Neural cell (in vitro differentiated cells): Measurements from ENCODE around the gene RNF4. TPM values are rescaled to one million over a fixed set of nuclear protein-coding genes. Genes with fewer than 3 reads are reported as not detected.

ENCODE experiments used
- H2AFZ ChIP-seq: fragments of 200-600, 300-800 bp; sonication (generic), shearing (Covaris generic); 2 replicates; pipeline ENCODE4 v1.6.0; 2014; ENCODE audit warnings: low read depth, mild to moderate bottlenecking, antibody characterized with exemption, low read length, moderate library complexity
- H3F3A ChIP-seq: fragments of 200-600 bp; shearing (Covaris generic); 2 replicates; pipeline ENCODE4 v1.6.1; 2016; ENCODE audit warnings: mild to moderate bottlenecking, moderate library complexity, mixed read lengths, antibody characterized with exemption, low read length; ENCODE audit not compliant: insufficient read depth, poor library complexity, severe bottlenecking
- H3K27ac ChIP-seq: fragments of 200-600, 300-800 bp; sonication (generic), shearing (Covaris generic); 2 replicates; pipeline ENCODE4 v1.5.1; 2014; ENCODE audit warnings: mild to moderate bottlenecking, low read length, moderate library complexity
- H3K27me3 ChIP-seq: fragments of 300-800, 200-600 bp; sonication (generic), shearing (Covaris generic); 2 replicates; pipeline ENCODE4 v1.6.0; 2014; ENCODE audit warnings: mild to moderate bottlenecking, low read depth, low read length, moderate library complexity; ENCODE audit not compliant: insufficient read depth
- H3K36me3 ChIP-seq: fragments of 300-800, 200-600 bp; sonication (generic), shearing (Covaris generic); 2 replicates; pipeline ENCODE4 v1.5.1; 2014; ENCODE audit warnings: mild to moderate bottlenecking, antibody characterized with exemption, low read length, moderate library complexity; ENCODE audit not compliant: insufficient read depth
- H3K4me2 ChIP-seq: fragments of 300-800, 200-600 bp; sonication (generic), shearing (Covaris generic); 2 replicates; pipeline ENCODE4 v1.6.0; 2014; ENCODE audit warnings: mild to moderate bottlenecking, low read length
- H3K4me3 ChIP-seq: fragments of 300-800, 200-600 bp; sonication (generic), shearing (Covaris generic); 2 replicates; pipeline ENCODE4 v1.5.1; 2014; ENCODE audit warnings: mild to moderate bottlenecking, low read length, moderate library complexity
- H3K79me2 ChIP-seq: fragments of 200-600 bp; shearing (Covaris generic); replicated peaks from 2 replicates; pipeline ENCODE4 v1.6.0; 2014; ENCODE audit warnings: mild to moderate bottlenecking, low read length, moderate library complexity; ENCODE audit not compliant: insufficient read depth
- H3K9ac ChIP-seq: fragments of 300-800, 200-600 bp; sonication (generic), shearing (Covaris generic); 2 replicates; pipeline ENCODE4 v1.6.1; 2016; ENCODE audit warnings: mild to moderate bottlenecking, low read length, mixed read lengths
- H3K9me2 ChIP-seq: fragments of 200-600 bp; shearing (Covaris generic); 2 replicates; pipeline ENCODE4 v1.6.1; 2016; ENCODE audit warnings: mild to moderate bottlenecking, low read length, mixed read lengths; ENCODE audit not compliant: insufficient read depth
- H3K9me3 ChIP-seq: fragments of 200-600, 300-800 bp; sonication (generic), shearing (Covaris generic); 2 replicates; pipeline ENCODE4 v1.6.1; 2016; ENCODE audit warnings: mild to moderate bottlenecking, mixed run types, low read length, moderate library complexity, mixed read lengths
- H4K20me1 ChIP-seq: fragments of 200-600 bp; shearing (Covaris generic); 2 replicates; pipeline ENCODE4 v1.6.1; 2016; ENCODE audit warnings: mild to moderate bottlenecking, mixed run types; ENCODE audit not compliant: insufficient read depth
- CTCF ChIP-seq: fragments of 450-650 bp; IDR thresholded peaks from 2 replicates; pipeline ENCODE4 v1.5.1; 2014; ENCODE audit warnings: antibody characterized with exemption, mild to moderate bottlenecking, moderate library complexity; ENCODE audit not compliant: poor library complexity, severe bottlenecking
- EP300 ChIP-seq: fragments of 450-650 bp; conservative IDR thresholded peaks from 2 replicates; pipeline ENCODE4 v1.6.1; 2014; ENCODE audit warnings: antibody characterized with exemption, mild to moderate bottlenecking, moderate library complexity; ENCODE audit not compliant: poor library complexity, severe bottlenecking
- EZH2 ChIP-seq: fragments of 200-600, 300-800 bp; shearing (Covaris generic), sonication (generic); IDR thresholded peaks from 2 replicates; pipeline ENCODE4 v1.6.1; 2014; ENCODE audit warnings: antibody characterized with exemption, low read length, borderline replicate concordance, mild to moderate bottlenecking; ENCODE audit not compliant: insufficient read depth, poor library complexity, severe bottlenecking
- MXI1 ChIP-seq: fragments of 450-650 bp; conservative IDR thresholded peaks from 2 replicates; pipeline ENCODE4 v1.6.1; 2014; ENCODE audit warnings: antibody characterized with exemption, mild to moderate bottlenecking; ENCODE audit not compliant: poor library complexity, severe bottlenecking
- POLR2AphosphoS5 ChIP-seq: IDR thresholded peaks from 2 replicates; pipeline ENCODE4 v1.6.1; 2012
- RAD21 ChIP-seq: fragments of 450-650 bp; conservative IDR thresholded peaks from 2 replicates; pipeline ENCODE4 v1.6.1; 2014; ENCODE audit warnings: antibody characterized with exemption, mild to moderate bottlenecking, moderate library complexity
- REST ChIP-seq: IDR thresholded peaks from 2 replicates; pipeline ENCODE4 v1.6.1; 2012; ENCODE audit warnings: borderline replicate concordance
- SMC3 ChIP-seq: fragments of 450-650 bp; conservative IDR thresholded peaks from 2 replicates; pipeline ENCODE4 v1.6.1; 2014; ENCODE audit warnings: antibody characterized with exemption, mild to moderate bottlenecking, moderate library complexity; ENCODE audit not compliant: poor library complexity
- TAF1 ChIP-seq: IDR thresholded peaks from 2 replicates; pipeline ENCODE4 v1.6.1; 2012; ENCODE audit warnings: low read depth
- polyA plus RNA-seq: library from polyadenylated mRNA; depleted of rRNA; stranded (reverse); fragments of >200 nt; gene quantifications from 2 replicates; pipeline ENCODE4 v1.2.3, GENCODE V29; 2014

The RNF4 gene
- polyA plus RNA-seq, 1 donor from 2014 or later, result 48.2 TPM

GRCh38 chr4:2551118-2551517 is 82.2 kb downstream of the RNF4 start:
- H3F3A ChIP-seq, result no peaks in the 10 kb centered on the region
- TF ChIP-seq EZH2 (no peak), RAD21 (no peak), SMC3 (no peak), EP300 (no peak), CTCF (no peak), TAF1 (no peak), REST (no peak), POLR2AphosphoS5 (no peak), MXI1 (no peak)
- no peak overlapping the region for H3K4me3 ChIP-seq
- no peaks in the 10 kb centered on the region for H3K27me3 ChIP-seq
- H3K9me3 ChIP-seq, result no peaks in the 10 kb centered on the region
- no peaks in the 10 kb centered on the region for H3K9me2 ChIP-seq
- no peaks in the 10 kb centered on the region for H4K20me1 ChIP-seq
- H2AFZ ChIP-seq, result no peak overlapping the region
- H3K4me2 ChIP-seq, result no peak overlapping the region
- H3K79me2 ChIP-seq, result peaks cover 72% of the 10 kb centered on the region
- H3K27ac ChIP-seq, result no peak overlapping the region
- H3K9ac ChIP-seq, result no peak overlapping the region
- no peaks in the 10 kb centered on the region for H3K36me3 ChIP-seq

- no peak for TF ChIP-seq EP300
- TF ChIP-seq MXI1, result no peak
- no peak for TF ChIP-seq REST
- no peak for TF ChIP-seq EZH2
- TF ChIP-seq RAD21, result no peak
- TF ChIP-seq TAF1, result no peak
- no peaks in the 10 kb centered on the region for H3K9me3 ChIP-seq
- H3K79me2 ChIP-seq, result peaks cover 69% of the 10 kb centered on the region
- H3K36me3 ChIP-seq, result no peaks in the 10 kb centered on the region
- H2AFZ ChIP-seq, result no peak overlapping the region
- H3K9me2 ChIP-seq, result no peaks in the 10 kb centered on the region
- H3F3A ChIP-seq, result no peaks in the 10 kb centered on the region
- no peak overlapping the region for H3K4me2 ChIP-seq
- no peak overlapping the region for H3K9ac ChIP-seq
- no peak overlapping the region for H3K27ac ChIP-seq
- H3K4me3 ChIP-seq, result no peak overlapping the region
- no peaks in the 10 kb centered on the region for H3K27me3 ChIP-seq
- no peaks in the 10 kb centered on the region for H4K20me1 ChIP-seq
These were observed 83.9 kb downstream of the RNF4 start for GRCh38 chr4:2552806-2553205.
